GM18517 (cell line): Measurements from ENCODE around the gene BRINP3.

Source experiments
- ATAC-seq: cut with Tn5 transposase; IDR thresholded peaks from one replicate; pipeline ENCODE4 v1.9.1; 2021; ENCODE audit warnings: mild to moderate bottlenecking, moderate library complexity; ENCODE audit not compliant: unreplicated experiment

The BRINP3 gene

GRCh38 chr1:190193508-190194115 lies 284.1 kb downstream of the BRINP3 start:
- ATAC-seq = no peak

- ATAC-seq = no peak
Observed at GRCh38 chr1:190192627-190193026, 285.0 kb downstream of the BRINP3 start.

- ATAC-seq = no peak
Observed at GRCh38 chr1:190183588-190183987, 294.1 kb downstream of the BRINP3 start.

- no peak for ATAC-seq
Observed at GRCh38 chr1:190179817-190180216, 297.8 kb downstream of the BRINP3 start.

GRCh38 chr1:190178827-190179226 lies 298.8 kb downstream of the BRINP3 start:
- no peak for ATAC-seq

- ATAC-seq = no peak
Observed at GRCh38 chr1:190177555-190177954, 300.1 kb downstream of the BRINP3 start.

- no peak for ATAC-seq
Observed at GRCh38 chr1:190176776-190177175, 300.9 kb downstream of the BRINP3 start.

- no peak for ATAC-seq
Observed at GRCh38 chr1:190175320-190175719, 302.3 kb downstream of the BRINP3 start.

GRCh38 chr1:190172651-190173430 lies 304.8 kb downstream of the BRINP3 start:
- no peak for ATAC-seq

GRCh38 chr1:190170321-190170720 lies 307.3 kb downstream of the BRINP3 start:
- ATAC-seq = no peak

- ATAC-seq = no peak
Observed at GRCh38 chr1:190169311-190170067, 308.2 kb downstream of the BRINP3 start.

- no peak for ATAC-seq
Observed at GRCh38 chr1:190168893-190169280, 308.8 kb downstream of the BRINP3 start.

- ATAC-seq = no peak
Observed at GRCh38 chr1:190168116-190168892, 309.4 kb downstream of the BRINP3 start.

GRCh38 chr1:190159146-190159545 lies 318.5 kb downstream of the BRINP3 start:
- no peak for ATAC-seq

- ATAC-seq = no peak
Observed at GRCh38 chr1:190154744-190155143, 322.9 kb downstream of the BRINP3 start.

GRCh38 chr1:190147616-190148015 lies 330.0 kb downstream of the BRINP3 start:
- ATAC-seq = no peak

GRCh38 chr1:190144650-190145049 lies 333.0 kb downstream of the BRINP3 start:
- no peak for ATAC-seq

GRCh38 chr1:190140644-190141043 lies 337.0 kb downstream of the BRINP3 start:
- ATAC-seq = no peak

- no peak for ATAC-seq
Observed at GRCh38 chr1:190138702-190139101, 339.0 kb downstream of the BRINP3 start.

GRCh38 chr1:190138266-190138665 lies 339.4 kb downstream of the BRINP3 start:
- ATAC-seq = no peak

- no peak for ATAC-seq
Observed at GRCh38 chr1:190129366-190129765, 348.3 kb downstream of the BRINP3 start.
